GM12878 (cell line): Measurements from ENCODE around the gene CDC25A. TPM values are rescaled to one million over a fixed set of nuclear protein-coding genes. Genes with fewer than 3 reads are reported as not detected.

ENCODE experiments used
- ATAC-seq: fragments of 200-7000 bp; cut with Tn5 transposase; 3 replicates; pipeline ENCODE4 v1.9.1; 2020; ENCODE audit warnings: mild to moderate bottlenecking, moderate library complexity
- BruUV-seq: library from RNA; stranded (reverse); fragments of 400-500 nt; replicated peaks from 2 replicates; lab custom pipeline; 2021; lab: Mats Ljungman, UMichigan
- CTCF ChIA-PET: fragments of 300-600 bp; sonication (Branson Sonifier 250); formaldehyde crosslinking; extraction: SDS; loops from one replicate; lab custom pipeline; 2021; ENCODE audit warnings: inconsistent platforms; lab: Yijun Ruan, JAX
- POLR2A ChIA-PET: fragments of 350-600 bp; formaldehyde crosslinking; extraction: SDS; loops from one replicate; lab custom pipeline; 2021; ENCODE audit warnings: inconsistent platforms; lab: Charles Lee
- RAD21 ChIA-PET: fragments of 300-600 bp; sonication (Branson Sonifier 250); formaldehyde crosslinking; loops from one replicate; lab custom pipeline; 2023; ENCODE audit warnings: antibody characterized with exemption; ENCODE audit not compliant: unreplicated experiment; lab: Charles Lee
- SMC1A ChIA-PET: fragments of 300-600 bp; sonication (Branson Sonifier 250); formaldehyde crosslinking; loops from one replicate; lab custom pipeline; 2023; ENCODE audit not compliant: unreplicated experiment, uncharacterized antibody; lab: Charles Lee
- DNase-seq: peaks from one replicate; pipeline ENCODE4 v3.0.0-alpha.2; 2011; ENCODE audit warnings: low read depth, low spot score
- FAIRE-seq: peaks from 3 replicates; lab custom pipeline; 2011; peaks lifted over from hg19 to GRCh38; lab: Jason Lieb, UNC
- H2AFZ ChIP-seq: 2 replicates; pipeline ENCODE4 v1.6.0; 2011; ENCODE audit warnings: low read depth, low read length, control low read depth; ENCODE audit not compliant: control insufficient read depth
- H3K27ac ChIP-seq: 2 replicates; pipeline ENCODE4 v1.5.1; 2011; ENCODE audit warnings: control low read depth; ENCODE audit not compliant: control insufficient read depth, insufficient read depth
- H3K27me3 ChIP-seq, 2 experiments: replicated peaks in 1 of 2; 2 replicates each; pipeline versions ENCODE4 v1.6.0 to v1.6.1; 2011; ENCODE audit warnings: low read length in 1 of 2; ENCODE audit not compliant: control insufficient read depth in 2 of 2, insufficient read depth in 2 of 2
- H3K36me3 ChIP-seq, 2 experiments: 2 replicates each; pipeline ENCODE4 v1.5.1; 2011; ENCODE audit warnings: low read length in 1 of 2; ENCODE audit not compliant: control insufficient read depth in 2 of 2, insufficient read depth in 2 of 2
- H3K4me1 ChIP-seq: 2 replicates; pipeline ENCODE4 v1.6.1; 2011; ENCODE audit warnings: mild to moderate bottlenecking, low read length, moderate library complexity, mixed read lengths; ENCODE audit not compliant: control insufficient read depth, insufficient read depth
- H3K4me2 ChIP-seq: 2 replicates; pipeline ENCODE4 v1.6.0; 2011; ENCODE audit warnings: control low read depth; ENCODE audit not compliant: control insufficient read depth, insufficient read depth
- H3K4me3 ChIP-seq: fragments of 200-600 bp; sonication (generic); 2 replicates; pipeline ENCODE4 v1.5.1; 2016
- H3K79me2 ChIP-seq: 2 replicates; pipeline ENCODE4 v1.6.0; 2011; ENCODE audit warnings: low read length; ENCODE audit not compliant: control insufficient read depth, insufficient read depth
- H3K9ac ChIP-seq: 2 replicates; pipeline ENCODE4 v1.8.0; 2011; ENCODE audit warnings: low read length, control low read depth, mixed read lengths; ENCODE audit not compliant: control insufficient read depth, insufficient read depth
- H3K9me3 ChIP-seq: replicated peaks from 3 replicates; pipeline ENCODE4 v1.5.1; 2011; ENCODE audit warnings: mild to moderate bottlenecking, low read length; ENCODE audit not compliant: control insufficient read depth, insufficient read depth
- H4K20me1 ChIP-seq: 2 replicates; pipeline ENCODE4 v1.6.0; 2011; ENCODE audit not compliant: control insufficient read depth, insufficient read depth
- BCL11A ChIP-seq: IDR thresholded peaks from 2 replicates; pipeline ENCODE4 v1.6.1; 2011; ENCODE audit warnings: low read depth, low read length
- EED ChIP-seq: sonication (generic); IDR thresholded peaks from 2 replicates; pipeline ENCODE4 v1.6.1; 2016; ENCODE audit warnings: antibody characterized with exemption, low read depth
- EZH2 ChIP-seq: IDR thresholded peaks from 2 replicates; pipeline ENCODE4 v1.6.1; 2012; ENCODE audit warnings: low read depth, mild to moderate bottlenecking, control low read depth, inconsistent platforms, low read length, borderline replicate concordance; ENCODE audit not compliant: control insufficient read depth
- LARP7 ChIP-seq: fragments of 450-650 bp; IDR thresholded peaks from 2 replicates; pipeline ENCODE4 v1.6.1; 2017; ENCODE audit warnings: mild to moderate bottlenecking
- NFXL1 ChIP-seq: fragments of 450-650 bp; IDR thresholded peaks from 2 replicates; pipeline ENCODE4 v1.6.1; 2017; ENCODE audit warnings: antibody characterized with exemption, mild to moderate bottlenecking, borderline replicate concordance
- NR2C2 ChIP-seq: IDR thresholded peaks from 2 replicates; pipeline ENCODE4 v1.6.1; 2011; ENCODE audit warnings: borderline replicate concordance, low read depth; ENCODE audit not compliant: control insufficient read depth, insufficient read length
- POU2F2 ChIP-seq: IDR thresholded peaks from 3 replicates; pipeline ENCODE4 v1.6.1; 2011; ENCODE audit warnings: low read depth, mild to moderate bottlenecking, low read length, borderline replicate concordance
- RAD51 ChIP-seq: fragments of 450-650 bp; IDR thresholded peaks from 2 replicates; pipeline ENCODE4 v1.6.1; 2016; ENCODE audit warnings: moderate library complexity, mild to moderate bottlenecking, inconsistent platforms
- RBBP5 ChIP-seq: fragments of 200-600 bp; sonication (generic); conservative IDR thresholded peaks from 2 replicates; pipeline ENCODE4 v1.6.1; 2016
- RCOR1 ChIP-seq: conservative IDR thresholded peaks from 2 replicates; pipeline ENCODE4 v1.6.1; 2012; ENCODE audit warnings: low read depth, low read length, improper control_type of control experiment
- WGBS: methylation state at CpG from one replicate; pipeline ENCODE4 v1.1.6; 2016; ENCODE audit warnings: low lambda C conversion rate; ENCODE audit not compliant: insufficient replicate concordance, insufficient coverage; ENCODE audit errors: missing lambda C conversion rate; 5-methylcytosine and 5-hydroxymethylcytosine counted together
- in situ Hi-C: fragments of 300-500 bp; cut with MboI; formaldehyde crosslinking; loops from 9 replicates; pipeline ENCODE4 v1.14.3; 2018; ENCODE audit warnings: mixed read lengths
- intact Hi-C: fragments of 100-400 bp; cut with micrococcal nuclease; formaldehyde crosslinking; loops from one replicate; pipeline ENCODE4 v1.14.2; 2022; ENCODE audit not compliant: unreplicated experiment
- polyA plus RNA-seq, 11 experiments: library from polyadenylated mRNA; depleted of rRNA in 4 of 11; unstranded in 6 of 11; stranded (reverse) in 5 of 11; fragments of >200 nt; fragmentation: Nextera tagmentation in 4 of 11; fragmentation: Illumina TruSeq in 1 of 11; extraction: Ambion mirVana in 4 of 11; extraction: Trizol in 1 of 11; gene quantifications; 1 replicate in 1 of 11; 2 replicates in 10 of 11; pipeline versions ENCODE4 v1.2.1 to v1.2.3, GENCODE V29; 2011 to 2016; ENCODE audit warnings: inconsistent platforms in 2 of 11, missing spikeins in 2 of 11, low read depth in 1 of 11
- total RNA-seq, 4 experiments: library from RNA; depleted of rRNA in 3 of 4; stranded (reverse); fragments of >200 nt in 3 of 4; fragmentation: Illumina TruSeq in 1 of 4; extraction: Trizol in 1 of 4; gene quantifications; 2 replicates each; pipeline versions ENCODE4 v1.2.1 to v1.2.3, GENCODE V29; 2013 to 2021
- TF ChIP-seq, protein P1 (sequence below): fragments of 450-650 bp; formaldehyde crosslinking; IDR thresholded peaks from 2 replicates; pipeline ENCODE4 v1.4.0; 2022; ENCODE audit warnings: mild to moderate bottlenecking, moderate library complexity
- TF ChIP-seq, protein P2 (sequence below): IDR thresholded peaks from 2 replicates; pipeline ENCODE4 v1.6.1; 2011; ENCODE audit warnings: borderline replicate concordance, low read depth, mild to moderate bottlenecking, moderate library complexity, low read length; ENCODE audit not compliant: insufficient read depth, poor library complexity, severe bottlenecking
- TF ChIP-seq, protein P3 (sequence below): fragments of 450-650 bp; IDR thresholded peaks from 2 replicates; pipeline ENCODE4 v1.6.1; 2017; ENCODE audit warnings: mild to moderate bottlenecking, low read depth, inconsistent platforms; ENCODE audit not compliant: poor library complexity, severe bottlenecking

CDC25A gene
- total and polyA plus RNA-seq, 10 of the 15 experiments (the other 5 are each of a cell fraction or from before 2014, with no cell fraction given): 2.9 to 36.6 (median 26.9) TPM

DNA sequence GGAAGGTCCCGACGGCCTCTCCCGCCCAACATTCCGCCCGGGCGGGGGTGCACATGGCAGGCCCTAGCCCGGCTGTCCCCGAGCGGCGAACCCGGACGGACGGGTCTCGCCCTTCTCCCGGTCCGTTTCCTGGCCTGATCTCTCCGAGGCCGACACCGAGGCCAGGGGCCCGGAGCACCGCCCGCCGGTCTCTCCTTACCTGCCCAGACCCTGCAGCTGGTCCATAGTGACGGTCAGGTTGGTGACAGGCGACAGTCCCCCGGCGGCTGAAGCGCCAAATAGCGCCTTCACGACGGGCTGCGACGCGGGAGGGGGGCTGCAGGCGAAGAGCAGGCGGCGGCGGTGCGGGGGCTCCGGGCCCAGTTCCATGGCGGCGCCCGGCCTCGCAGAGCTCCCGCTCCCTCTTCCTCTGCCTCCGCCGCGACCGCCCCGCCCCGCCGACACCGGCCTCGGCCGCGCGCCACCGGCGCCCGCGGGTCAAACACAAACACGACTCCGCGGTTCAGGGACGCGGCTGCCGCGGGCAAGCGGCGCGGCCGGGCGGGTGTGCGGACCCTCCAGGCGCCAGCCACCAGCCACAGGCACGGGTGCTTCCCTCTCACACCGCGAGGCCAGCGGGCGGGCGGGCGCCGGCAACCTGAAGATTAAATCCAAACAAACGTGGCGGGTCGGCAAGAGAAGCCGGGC lies 495 bp downstream of the CDC25A start:
- H3K9me3 ChIP-seq: no peaks in the 10 kb centered on the region
- intact Hi-C loops: no loop called here
- POLR2A ChIA-PET: interaction anchor here (0.8 to 2.5 kb wide), 6 partner anchors 9 to 369 kb away, joined by 3 to 11 read pairs (median 5); partner anchors contain the start of genes CCDC51, PFKFB4 and TMA7
- in situ Hi-C loops: no loop called here
- peak overlapping the region; percentile 93 for H3K9ac ChIP-seq
- H3K4me1 ChIP-seq: peaks cover 12% of the 10 kb centered on the region; the same call in 1 of the 2 replicates
- no TSS peak for BruUV-seq
- RAD21 ChIA-PET: interaction anchor here (0.8 to 2.4 kb wide), 5 partner anchors 36 to 249 kb away, joined by 3 to 17 read pairs (median 7); partner anchors contain the start of genes CAMP and ZNF589
- peak overlapping the region; percentile 92 for H3K4me3 ChIP-seq
- DNase-seq (no peak), ATAC-seq (peak; percentile 53), FAIRE-seq (no peak)
- peak overlapping the region; percentile 65 for H3K4me2 ChIP-seq
- SMC1A ChIA-PET: interaction anchor here (0.6 to 5.9 kb wide), 10 partner anchors 10 to 734 kb away, joined by 3 to 31 read pairs (median 3); partner anchors contain the start of genes CCDC51, TMA7 and ZNF589
- WGBS: under 1% methylated on average over 66 of the region's 87 CpGs
- H3K79me2 ChIP-seq: peaks cover 46% of the 10 kb centered on the region
- peak overlapping the region; percentile 88 for H2AFZ ChIP-seq
- CTCF ChIA-PET: interaction anchor here (1.3 to 2.7 kb wide), 3 partner anchors 9 to 370 kb away, joined by 3 to 23 read pairs (median 6); partner anchors contain the start of gene PFKFB4
- no peaks in the 10 kb centered on the region for H4K20me1 ChIP-seq
- no peaks in the 10 kb centered on the region for H3K27me3 ChIP-seq
- H3K36me3 ChIP-seq: peaks cover 4 to 21% of the 10 kb centered on the region in 2 experiments
- peak overlapping the region; percentile 74 for H3K27ac ChIP-seq
- TF ChIP-seq POU2F2: no peak
- TF ChIP-seq BCL11A: no peak
- TF ChIP-seq, protein P1, sequence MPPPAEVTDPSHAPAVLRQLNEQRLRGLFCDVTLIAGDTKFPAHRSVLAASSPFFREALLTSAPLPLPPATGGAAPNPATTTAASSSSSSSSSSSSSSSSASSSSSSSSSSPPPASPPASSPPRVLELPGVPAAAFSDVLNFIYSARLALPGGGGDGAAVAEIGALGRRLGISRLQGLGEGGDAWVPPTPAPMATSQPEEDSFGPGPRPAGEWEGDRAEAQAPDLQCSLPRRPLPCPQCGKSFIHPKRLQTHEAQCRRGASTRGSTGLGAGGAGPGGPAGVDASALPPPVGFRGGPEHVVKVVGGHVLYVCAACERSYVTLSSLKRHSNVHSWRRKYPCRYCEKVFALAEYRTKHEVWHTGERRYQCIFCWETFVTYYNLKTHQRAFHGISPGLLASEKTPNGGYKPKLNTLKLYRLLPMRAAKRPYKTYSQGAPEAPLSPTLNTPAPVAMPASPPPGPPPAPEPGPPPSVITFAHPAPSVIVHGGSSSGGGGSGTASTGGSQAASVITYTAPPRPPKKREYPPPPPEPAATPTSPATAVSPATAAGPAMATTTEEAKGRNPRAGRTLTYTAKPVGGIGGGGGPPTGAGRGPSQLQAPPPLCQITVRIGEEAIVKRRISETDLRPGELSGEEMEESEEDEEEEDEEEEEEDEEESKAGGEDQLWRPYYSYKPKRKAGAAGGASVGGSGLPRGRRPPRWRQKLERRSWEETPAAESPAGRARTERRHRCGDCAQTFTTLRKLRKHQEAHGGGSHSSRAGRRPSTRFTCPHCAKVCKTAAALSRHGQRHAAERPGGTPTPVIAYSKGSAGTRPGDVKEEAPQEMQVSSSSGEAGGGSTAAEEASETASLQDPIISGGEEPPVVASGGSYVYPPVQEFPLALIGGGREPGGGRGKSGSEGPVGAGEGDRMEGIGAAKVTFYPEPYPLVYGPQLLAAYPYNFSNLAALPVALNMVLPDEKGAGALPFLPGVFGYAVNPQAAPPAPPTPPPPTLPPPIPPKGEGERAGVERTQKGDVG: no peak
- TF ChIP-seq LARP7: peak; percentile 84; the same call in 1 of the 2 replicates
- TF ChIP-seq NR2C2: no peak
- no peak for TF ChIP-seq EED
- TF ChIP-seq, protein P2, sequence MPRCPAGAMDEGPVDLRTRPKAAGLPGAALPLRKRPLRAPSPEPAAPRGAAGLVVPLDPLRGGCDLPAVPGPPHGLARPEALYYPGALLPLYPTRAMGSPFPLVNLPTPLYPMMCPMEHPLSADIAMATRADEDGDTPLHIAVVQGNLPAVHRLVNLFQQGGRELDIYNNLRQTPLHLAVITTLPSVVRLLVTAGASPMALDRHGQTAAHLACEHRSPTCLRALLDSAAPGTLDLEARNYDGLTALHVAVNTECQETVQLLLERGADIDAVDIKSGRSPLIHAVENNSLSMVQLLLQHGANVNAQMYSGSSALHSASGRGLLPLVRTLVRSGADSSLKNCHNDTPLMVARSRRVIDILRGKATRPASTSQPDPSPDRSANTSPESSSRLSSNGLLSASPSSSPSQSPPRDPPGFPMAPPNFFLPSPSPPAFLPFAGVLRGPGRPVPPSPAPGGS: no peak
- TF ChIP-seq RCOR1: no peak
- no peak for TF ChIP-seq EZH2
- no peak for TF ChIP-seq RBBP5
- no peak for TF ChIP-seq NFXL1
- TF ChIP-seq RAD51: no peak
- TF ChIP-seq, protein P3, sequence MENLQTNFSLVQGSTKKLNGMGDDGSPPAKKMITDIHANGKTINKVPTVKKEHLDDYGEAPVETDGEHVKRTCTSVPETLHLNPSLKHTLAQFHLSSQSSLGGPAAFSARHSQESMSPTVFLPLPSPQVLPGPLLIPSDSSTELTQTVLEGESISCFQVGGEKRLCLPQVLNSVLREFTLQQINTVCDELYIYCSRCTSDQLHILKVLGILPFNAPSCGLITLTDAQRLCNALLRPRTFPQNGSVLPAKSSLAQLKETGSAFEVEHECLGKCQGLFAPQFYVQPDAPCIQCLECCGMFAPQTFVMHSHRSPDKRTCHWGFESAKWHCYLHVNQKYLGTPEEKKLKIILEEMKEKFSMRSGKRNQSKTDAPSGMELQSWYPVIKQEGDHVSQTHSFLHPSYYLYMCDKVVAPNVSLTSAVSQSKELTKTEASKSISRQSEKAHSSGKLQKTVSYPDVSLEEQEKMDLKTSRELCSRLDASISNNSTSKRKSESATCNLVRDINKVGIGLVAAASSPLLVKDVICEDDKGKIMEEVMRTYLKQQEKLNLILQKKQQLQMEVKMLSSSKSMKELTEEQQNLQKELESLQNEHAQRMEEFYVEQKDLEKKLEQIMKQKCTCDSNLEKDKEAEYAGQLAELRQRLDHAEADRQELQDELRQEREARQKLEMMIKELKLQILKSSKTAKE: no peak
